GM23338 (cell line): ENCODE measurements around the gene ULBP3. TPM values are rescaled to one million over a fixed set of nuclear protein-coding genes. Genes with fewer than 3 reads are reported as not detected.
"Not testable (repeated sequence)": the region's sequence is repeated elsewhere in the genome, so short reads cannot be mapped to it uniquely, and the experiment has no call there.

Experiments used
- ATAC-seq: fragments of 200-7000 bp; cut with Tn5 transposase; 3 replicates; pipeline ENCODE4 v1.9.1; 2020
- DNase-seq: peaks from one replicate; pipeline ENCODE4 v3.0.0-alpha.2; 2015; ENCODE audit warnings: low spot score
- H2AFZ ChIP-seq: fragments of 200-600 bp; sonication (generic); 2 replicates; pipeline ENCODE4 v1.8.0; 2016; ENCODE audit warnings: antibody characterized with exemption, mild to moderate bottlenecking, moderate library complexity
- H3F3A ChIP-seq: fragments of 200-600 bp; sonication (generic); replicated peaks from 2 replicates; pipeline ENCODE4 v1.8.0; 2017; ENCODE audit warnings: antibody characterized with exemption, mixed run types, low read depth
- H3K27ac ChIP-seq: fragments of 200-600 bp; sonication (generic); 2 replicates; pipeline ENCODE4 v1.6.1; 2016; ENCODE audit warnings: low read depth
- H3K27me3 ChIP-seq: fragments of 200-600 bp; sonication (generic); 2 replicates; pipeline ENCODE4 v1.8.0; 2016; ENCODE audit warnings: mild to moderate bottlenecking, mixed run types, moderate library complexity; ENCODE audit not compliant: insufficient read depth
- H3K36me3 ChIP-seq: fragments of 200-600 bp; sonication (generic); 2 replicates; pipeline ENCODE4 v1.8.0; 2016; ENCODE audit warnings: mild to moderate bottlenecking; ENCODE audit not compliant: insufficient read depth
- H3K4me1 ChIP-seq: fragments of 200-600 bp; sonication (generic); 2 replicates; pipeline ENCODE4 v1.8.0; 2016; ENCODE audit warnings: mild to moderate bottlenecking, moderate library complexity; ENCODE audit not compliant: insufficient read depth
- H3K4me2 ChIP-seq: fragments of 200-600 bp; sonication (generic); 2 replicates; pipeline ENCODE4 v1.7.1; 2017; ENCODE audit warnings: mixed run types
- H3K4me3 ChIP-seq: fragments of 200-600 bp; sonication (generic); 2 replicates; pipeline ENCODE4 v1.6.1; 2016; ENCODE audit warnings: mixed run types
- H3K79me2 ChIP-seq: fragments of 200-600 bp; sonication (generic); replicated peaks from 2 replicates; pipeline ENCODE4 v1.8.0; 2017; ENCODE audit warnings: mild to moderate bottlenecking; ENCODE audit not compliant: insufficient read depth
- H3K9me2 ChIP-seq: fragments of 200-600 bp; sonication (generic); 2 replicates; pipeline ENCODE4 v1.8.0; 2017; ENCODE audit not compliant: insufficient read depth
- H4K20me1 ChIP-seq: fragments of 200-600 bp; sonication (generic); replicated peaks from 2 replicates; pipeline ENCODE4 v1.8.0; 2017; ENCODE audit warnings: mild to moderate bottlenecking; ENCODE audit not compliant: insufficient read depth
- H3K27ac Mint-ChIP-seq: 2 replicates; pipeline ENCODE4 v1.8.0; 2020; ENCODE audit warnings: inconsistent platforms, mild to moderate bottlenecking, moderate library complexity, mixed read lengths
- H3K27me3 Mint-ChIP-seq: 3 replicates; pipeline ENCODE4 v1.8.0; 2022; ENCODE audit warnings: low read depth, mild to moderate bottlenecking, moderate library complexity, mixed read lengths, inconsistent platforms; ENCODE audit not compliant: insufficient read depth, poor library complexity
- H3K36me3 Mint-ChIP-seq: 3 replicates; pipeline ENCODE4 v1.8.0; 2021; ENCODE audit warnings: low read depth, mild to moderate bottlenecking, inconsistent platforms, moderate library complexity, mixed read lengths
- H3K4me1 Mint-ChIP-seq: 3 replicates; pipeline ENCODE4 v1.8.0; 2020; ENCODE audit warnings: mild to moderate bottlenecking, inconsistent platforms, mixed read lengths
- H3K4me3 Mint-ChIP-seq: 3 replicates; pipeline ENCODE4 v1.8.0; 2021; ENCODE audit warnings: moderate library complexity, mild to moderate bottlenecking, inconsistent platforms, mixed read lengths
- H3K9me3 Mint-ChIP-seq: 3 replicates; pipeline ENCODE4 v1.8.0; 2020; ENCODE audit warnings: moderate library complexity, mild to moderate bottlenecking, inconsistent platforms, mixed read lengths
- CTCF ChIP-seq, 2 experiments: fragments of 200-600 bp in 1 of 2; sonication (generic) in 1 of 2; conservative IDR thresholded peaks; 2 replicates each; pipeline versions ENCODE4 v1.5.1 to v1.6.1; 2016 to 2017; ENCODE audit warnings: antibody characterized with exemption in 2 of 2, low read depth in 2 of 2, mild to moderate bottlenecking in 2 of 2, moderate library complexity in 1 of 2
- EZH2 ChIP-seq: fragments of 200-600 bp; sonication (generic); IDR thresholded peaks from one replicate; pipeline ENCODE4 v1.8.0; 2017; ENCODE audit warnings: antibody characterized with exemption, mild to moderate bottlenecking, low read depth; ENCODE audit not compliant: unreplicated experiment
- polyA plus RNA-seq: library from polyadenylated mRNA; unstranded; fragments of >200 nt; fragmentation: Nextera tagmentation; extraction: Ambion mirVana; gene quantifications from 2 replicates; pipeline ENCODE4 v1.2.1, GENCODE V29; 2016
- total RNA-seq: library from RNA; depleted of rRNA; stranded (reverse); fragments of >200 nt; shearing (Covaris generic); gene quantifications from 2 replicates; pipeline ENCODE4 v1.2.3, GENCODE V29; 2014

ULBP3 gene
- total and polyA plus RNA-seq, 2 experiments from 2014 or later: 0.60 to 4.2 TPM

GRCh38 chr6:150015281-150016001 is 53.5 kb downstream of the ULBP3 start:
- ATAC-seq: peak; percentile 84
- Histone ChIP-seq H3K27me3 (peaks cover 90% of the 10 kb centered on the region), H3K4me3 (peak overlapping the region; percentile 42; the same call in 1 of the 2 replicates), H3K4me2 (0 out of 2 replicates have a peak overlapping the region, but pooled peaks have one; percentile 62)
- not testable (repeated sequence) for H3K4me1 Mint-ChIP-seq, H3K9me2 ChIP-seq, H3K4me1 ChIP-seq, H3K36me3 ChIP-seq, H4K20me1 ChIP-seq, H2AFZ ChIP-seq, H3K27ac Mint-ChIP-seq, DNase-seq, H3K9me3 Mint-ChIP-seq, H3F3A ChIP-seq, H3K4me3 Mint-ChIP-seq, H3K36me3 Mint-ChIP-seq, H3K79me2 ChIP-seq, H3K27ac ChIP-seq
- peaks cover 76% of the 10 kb centered on the region for H3K27me3 Mint-ChIP-seq
- TF ChIP-seq CTCF (conservative IDR thresholded peaks at IDR 0.05; ENCODE audit: low read depth in 2 of 2): 0 out of 4 replicates have a peak, but pooled peaks of 1 of the 2 experiments have one; percentile 20
- TF ChIP-seq EZH2: peak; percentile 62

GRCh38 chr6:150014623-150015280 is 54.2 kb downstream of the ULBP3 start:
- peak overlapping the region; percentile 52; the same call in 2 of the 3 replicates for H3K4me3 Mint-ChIP-seq
- 0 out of 2 replicates have a peak overlapping the region, but pooled peaks have one; percentile 62 for H3K4me2 ChIP-seq
- not testable (repeated sequence) for H3K36me3 ChIP-seq, H3K4me1 Mint-ChIP-seq, H4K20me1 ChIP-seq, H3K79me2 ChIP-seq, H3K4me1 ChIP-seq, H3F3A ChIP-seq, DNase-seq, H3K9me3 Mint-ChIP-seq, H3K36me3 Mint-ChIP-seq, H3K27ac ChIP-seq, H2AFZ ChIP-seq, H3K9me2 ChIP-seq, H3K27ac Mint-ChIP-seq
- H3K27me3 ChIP-seq: peaks cover 97% of the 10 kb centered on the region
- ATAC-seq: peak; percentile 28
- peaks cover 83% of the 10 kb centered on the region for H3K27me3 Mint-ChIP-seq
- H3K4me3 ChIP-seq: peak overlapping the region; percentile 42; the same call in 1 of the 2 replicates

- H3F3A ChIP-seq, H3K4me1 ChIP-seq, H3K79me2 ChIP-seq, H3K9me3 Mint-ChIP-seq, H2AFZ ChIP-seq, H3K9me2 ChIP-seq, H3K36me3 ChIP-seq, H3K4me1 Mint-ChIP-seq, H4K20me1 ChIP-seq, H3K4me2 ChIP-seq, H3K27ac ChIP-seq, H3K36me3 Mint-ChIP-seq, H3K27ac Mint-ChIP-seq, DNase-seq: not testable (repeated sequence)
- peak; percentile 28 for ATAC-seq
- peak overlapping the region; percentile 64 for H3K4me3 Mint-ChIP-seq
- H3K27me3 ChIP-seq: peaks cover 100% of the 10 kb centered on the region
- TF ChIP-seq EZH2: peak; percentile 58
- peak overlapping the region; percentile 42; the same call in 1 of the 2 replicates for H3K4me3 ChIP-seq
- peaks cover 84% of the 10 kb centered on the region for H3K27me3 Mint-ChIP-seq
These were observed 54.9 kb downstream of the ULBP3 start for GRCh38 chr6:150013785-150014622.
